ENCODE data around the gene CTAG1A. TPM values are rescaled to one million over a fixed set of nuclear protein-coding genes. Genes with fewer than 3 reads are reported as not detected.

Gene CTAG1A
- polyA plus RNA-seq, 6 donors from 2014 or later, result not detected

GRCh38 chrX:154594491-154594890 lies 9.6 kb downstream of the CTAG1A start:
- Mint-ChIP-seq H3K27ac (no peak overlapping the region), H3K36me3 (peaks cover 0 to 14% of the 10 kb centered on the region in 2 donors), H3K4me3 (no peak overlapping the region), H3K27me3 (peaks cover 4 to 16% (median 12%) of the 10 kb centered on the region in 3 donors), H3K4me1 (no peaks in the 10 kb centered on the region), H3K9me3 (peaks cover 0 to 13% (median 2%) of the 10 kb centered on the region in 7 donors)
- ATAC-seq (ENCODE audit: low read depth in 2 of 2), result no peak
- DNase-seq, result no peak

- Mint-ChIP-seq H3K27ac (no peak overlapping the region), H3K9me3 (peaks cover 0 to 13% (median 2%) of the 10 kb centered on the region in 7 donors), H3K4me1 (no peaks in the 10 kb centered on the region), H3K36me3 (peaks cover 0 to 14% of the 10 kb centered on the region in 2 donors), H3K27me3 (peaks cover 7 to 16% (median 12%) of the 10 kb centered on the region in 3 donors), H3K4me3 (no peak overlapping the region)
- ATAC-seq (ENCODE audit: low read depth in 2 of 2) (no peak), DNase-seq (no peak)
These were observed 10.8 kb downstream of the CTAG1A start for GRCh38 chrX:154595559-154596249.

GRCh38 chrX:154596290-154596929 lies 11.5 kb downstream of the CTAG1A start:
- DNase-seq (no peak), ATAC-seq (ENCODE audit: low read depth in 2 of 2) (no peak)
- H3K27me3 Mint-ChIP-seq, result peaks cover 7 to 16% (median 12%) of the 10 kb centered on the region in 3 donors
- H3K4me3 Mint-ChIP-seq, result no peak overlapping the region
- H3K9me3 Mint-ChIP-seq, result peaks cover 0 to 11% (median 2%) of the 10 kb centered on the region in 7 donors
- H3K27ac Mint-ChIP-seq, result no peak overlapping the region
- H3K4me1 Mint-ChIP-seq, result no peaks in the 10 kb centered on the region
- H3K36me3 Mint-ChIP-seq, result peaks cover 0 to 13% of the 10 kb centered on the region in 2 donors

GRCh38 chrX:154597221-154597620 lies 12.3 kb downstream of the CTAG1A start:
- Mint-ChIP-seq H3K27ac (no peak overlapping the region), H3K9me3 (peaks cover 0 to 8% (median 2%) of the 10 kb centered on the region in 7 donors), H3K27me3 (peaks cover 7 to 13% (median 10%) of the 10 kb centered on the region in 3 donors), H3K4me3 (no peak overlapping the region), H3K4me1 (no peaks in the 10 kb centered on the region), H3K36me3 (peaks cover 0 to 5% of the 10 kb centered on the region in 2 donors)
- DNase-seq (no peak), ATAC-seq (ENCODE audit: low read depth in 2 of 2) (no peak)

GRCh38 chrX:154598656-154599055 lies 13.7 kb downstream of the CTAG1A start:
- H3K4me1 Mint-ChIP-seq, result no peaks in the 10 kb centered on the region
- H3K27ac Mint-ChIP-seq, result no peak overlapping the region
- no peak overlapping the region for H3K4me3 Mint-ChIP-seq
- peaks cover 6 to 7% (median 7%) of the 10 kb centered on the region in 3 donors for H3K27me3 Mint-ChIP-seq
- H3K9me3 Mint-ChIP-seq, result peaks cover 0 to 6% (median 0%) of the 10 kb centered on the region in 7 donors
- DNase-seq, result no peak
- no peaks in the 10 kb centered on the region for H3K36me3 Mint-ChIP-seq
- ATAC-seq (ENCODE audit: low read depth in 2 of 2), result no peak

GRCh38 chrX:154599531-154599930 lies 14.6 kb downstream of the CTAG1A start:
- peaks cover 0 to 4% (median 0%) of the 10 kb centered on the region in 7 donors for H3K9me3 Mint-ChIP-seq
- H3K27me3 Mint-ChIP-seq, result peaks cover 4 to 7% (median 6%) of the 10 kb centered on the region in 3 donors
- ATAC-seq (ENCODE audit: low read depth in 2 of 2) (no peak), DNase-seq (no peak)
- H3K4me1 Mint-ChIP-seq, result no peaks in the 10 kb centered on the region
- H3K27ac Mint-ChIP-seq, result no peak overlapping the region
- no peak overlapping the region for H3K4me3 Mint-ChIP-seq
- H3K36me3 Mint-ChIP-seq, result no peaks in the 10 kb centered on the region

- no peak overlapping the region for H3K4me3 Mint-ChIP-seq
- peaks cover 0 to 7% (median 0%) of the 10 kb centered on the region in 3 donors for H3K27me3 Mint-ChIP-seq
- H3K27ac Mint-ChIP-seq, result peak overlapping the region in 1 of 6 donors; percentile 56
- H3K4me1 Mint-ChIP-seq, result no peaks in the 10 kb centered on the region
- peaks cover 0 to 4% (median 0%) of the 10 kb centered on the region in 7 donors for H3K9me3 Mint-ChIP-seq
- DNase-seq (no peak), ATAC-seq (ENCODE audit: low read depth in 2 of 2) (no peak)
- H3K36me3 Mint-ChIP-seq, result no peaks in the 10 kb centered on the region
These were observed 15.9 kb downstream of the CTAG1A start for GRCh38 chrX:154600759-154601374.

- DNase-seq, result no peak
- H3K27me3 Mint-ChIP-seq, result peaks cover 0 to 7% (median 0%) of the 10 kb centered on the region in 3 donors
- H3K27ac Mint-ChIP-seq, result no peak overlapping the region
- H3K4me1 Mint-ChIP-seq, result no peaks in the 10 kb centered on the region
- H3K4me3 Mint-ChIP-seq, result no peak overlapping the region
- no peak for ATAC-seq (ENCODE audit: low read depth in 2 of 2)
- no peaks in the 10 kb centered on the region for H3K36me3 Mint-ChIP-seq
- H3K9me3 Mint-ChIP-seq, result peaks cover 0 to 4% (median 0%) of the 10 kb centered on the region in 7 donors
These were observed 17.3 kb downstream of the CTAG1A start for GRCh38 chrX:154602226-154602625.

- ATAC-seq (ENCODE audit: low read depth in 2 of 2), result no peak
- H3K36me3 Mint-ChIP-seq, result no peaks in the 10 kb centered on the region
- no peaks in the 10 kb centered on the region for H3K4me1 Mint-ChIP-seq
- H3K9me3 Mint-ChIP-seq, result peaks cover 0 to 2% (median 0%) of the 10 kb centered on the region in 7 donors
- no peak overlapping the region for H3K4me3 Mint-ChIP-seq
- no peak overlapping the region for H3K27ac Mint-ChIP-seq
- DNase-seq, result no peak
- H3K27me3 Mint-ChIP-seq, result peaks cover 0 to 4% (median 0%) of the 10 kb centered on the region in 3 donors
These were observed 18.0 kb downstream of the CTAG1A start for GRCh38 chrX:154602766-154603437.

- Mint-ChIP-seq H3K4me3 (no peak overlapping the region), H3K36me3 (no peaks in the 10 kb centered on the region), H3K27ac (no peak overlapping the region), H3K9me3 (peaks cover 0 to 2% (median 0%) of the 10 kb centered on the region in 7 donors), H3K27me3 (peaks cover 0 to 3% (median 0%) of the 10 kb centered on the region in 3 donors), H3K4me1 (no peaks in the 10 kb centered on the region)
- no peak for ATAC-seq (ENCODE audit: low read depth in 2 of 2)
- DNase-seq, result no peak
These were observed 18.8 kb downstream of the CTAG1A start for GRCh38 chrX:154603438-154604430.

GRCh38 chrX:154605566-154605965 lies 20.6 kb downstream of the CTAG1A start:
- no peak overlapping the region for H3K27ac Mint-ChIP-seq
- DNase-seq (no peak), ATAC-seq (ENCODE audit: low read depth in 2 of 2) (no peak)
- no peaks in the 10 kb centered on the region for H3K27me3 Mint-ChIP-seq
- peaks cover 0 to 2% (median 0%) of the 10 kb centered on the region in 7 donors for H3K9me3 Mint-ChIP-seq
- no peaks in the 10 kb centered on the region for H3K36me3 Mint-ChIP-seq
- H3K4me1 Mint-ChIP-seq, result no peaks in the 10 kb centered on the region
- no peak overlapping the region for H3K4me3 Mint-ChIP-seq

GRCh38 chrX:154607370-154607769 lies 22.4 kb downstream of the CTAG1A start:
- DNase-seq (no peak), ATAC-seq (ENCODE audit: low read depth in 2 of 2) (no peak)
- Mint-ChIP-seq H3K9me3 (peaks cover 0 to 2% (median 0%) of the 10 kb centered on the region in 7 donors), H3K36me3 (no peaks in the 10 kb centered on the region), H3K4me1 (no peaks in the 10 kb centered on the region), H3K4me3 (no peak overlapping the region), H3K27me3 (no peaks in the 10 kb centered on the region), H3K27ac (no peak overlapping the region)
